Choroid plexus epithelial cell (primary cell): Measurements from ENCODE around the gene MYBPH.

Source experiments
- DNase-seq: peaks from one replicate; pipeline ENCODE4 v3.0.0-alpha.2; 2010; ENCODE audit warnings: low read depth
- H3K4me3 ChIP-seq: 2 replicates; pipeline ENCODE4 v1.5.1; 2011; ENCODE audit warnings: low read depth, mild to moderate bottlenecking, control low read depth, low read length, moderate library complexity
- CTCF ChIP-seq: conservative IDR thresholded peaks from 2 replicates; pipeline ENCODE4 v1.5.1; 2011; ENCODE audit warnings: low read depth, mild to moderate bottlenecking, control low read depth, inconsistent platforms, low read length, moderate library complexity

Gene MYBPH

GRCh38 chr1:203149188-203149840 is 26.3 kb downstream of the MYBPH start:
- TF ChIP-seq CTCF, result no peak
- DNase-seq, result no peak

GRCh38 chr1:203148579-203148978 is 27.0 kb downstream of the MYBPH start:
- no peak overlapping the region for H3K4me3 ChIP-seq
- no peak for TF ChIP-seq CTCF
- DNase-seq, result no peak

More at GRCh38 chr1:203149188-203149840, 26.3 kb downstream of the MYBPH start:
- H3K4me3 ChIP-seq, result no peak overlapping the region

- peak; percentile 41 for TF ChIP-seq CTCF
- DNase-seq, result no peak
- no peak overlapping the region for H3K4me3 ChIP-seq
Measured at GRCh38 chr1:203148127-203148526, 27.5 kb downstream of the MYBPH start.

GRCh38 chr1:203147376-203147775 is 28.2 kb downstream of the MYBPH start:
- TF ChIP-seq CTCF, result no peak
- no peak for DNase-seq
- no peak overlapping the region for H3K4me3 ChIP-seq

GRCh38 chr1:203146537-203146936 is 29.1 kb downstream of the MYBPH start:
- DNase-seq, result no peak
- TF ChIP-seq CTCF, result no peak
- no peak overlapping the region for H3K4me3 ChIP-seq

- no peak overlapping the region for H3K4me3 ChIP-seq
- no peak for TF ChIP-seq CTCF
- DNase-seq, result no peak
Measured at GRCh38 chr1:203146042-203146369, 29.6 kb downstream of the MYBPH start.

GRCh38 chr1:203145321-203146041 is 30.1 kb downstream of the MYBPH start:
- H3K4me3 ChIP-seq, result no peak overlapping the region
- TF ChIP-seq CTCF, result no peak
- no peak for DNase-seq
